H9 (cell line): ENCODE results near the gene DACT2. TPM values are rescaled to one million over a fixed set of nuclear protein-coding genes. Genes with fewer than 3 reads are reported as not detected.

ENCODE experiments used
- DNase-seq: peaks from one replicate; pipeline ENCODE4 v3.0.0-alpha.2; 2017
- H2AFZ ChIP-seq: one replicate; pipeline ENCODE4 v1.6.1; 2013; ENCODE audit warnings: mild to moderate bottlenecking, low read length, control low read depth, moderate library complexity
- H2AK5ac ChIP-seq: 2 replicates; pipeline ENCODE4 v1.6.1; 2013; ENCODE audit warnings: low read length, control low read depth, mixed read lengths; ENCODE audit not compliant: insufficient read length
- H2BK120ac ChIP-seq: one replicate; pipeline ENCODE4 v1.6.1; 2013; ENCODE audit warnings: low read depth, mild to moderate bottlenecking, low read length, control low read depth, inconsistent platforms; ENCODE audit not compliant: poor library complexity, severe bottlenecking
- H2BK12ac ChIP-seq: 2 replicates; pipeline ENCODE4 v1.6.1; 2013; ENCODE audit warnings: low read length, control low read depth, mixed read lengths, low read depth; ENCODE audit not compliant: insufficient read length
- H2BK15ac ChIP-seq: 2 replicates; pipeline ENCODE4 v1.6.1; 2013; ENCODE audit warnings: low read depth, low read length, control low read depth
- H2BK20ac ChIP-seq: one replicate; pipeline ENCODE4 v1.6.1; 2013; ENCODE audit warnings: low read depth, mild to moderate bottlenecking, low read length, control low read depth, inconsistent platforms; ENCODE audit not compliant: poor library complexity, severe bottlenecking
- H2BK5ac ChIP-seq: 2 replicates; pipeline ENCODE4 v1.6.1; 2013; ENCODE audit warnings: low read length, control low read depth, mixed read lengths; ENCODE audit not compliant: insufficient read length
- H3K14ac ChIP-seq: 2 replicates; pipeline ENCODE4 v1.6.1; 2013; ENCODE audit warnings: low read length, control low read depth; ENCODE audit not compliant: insufficient read depth
- H3K18ac ChIP-seq: 2 replicates; pipeline ENCODE4 v1.6.1; 2013; ENCODE audit warnings: low read depth, mild to moderate bottlenecking, mixed read lengths, low read length, control low read depth; ENCODE audit not compliant: insufficient read length
- H3K23ac ChIP-seq: 2 replicates; pipeline ENCODE4 v1.6.1; 2013; ENCODE audit warnings: low read length, control low read depth, mixed read lengths, low read depth; ENCODE audit not compliant: insufficient read length
- H3K23me2 ChIP-seq: 2 replicates; pipeline ENCODE4 v1.6.1; 2013; ENCODE audit warnings: low read depth, mild to moderate bottlenecking, mixed read lengths, low read length, control low read depth; ENCODE audit not compliant: insufficient read length, poor library complexity, severe bottlenecking
- H3K27ac ChIP-seq: 2 replicates; pipeline ENCODE4 v1.5.1; 2013; ENCODE audit warnings: low read length, control low read depth, mixed read lengths, low read depth; ENCODE audit not compliant: insufficient read length
- H3K27me3 ChIP-seq: 2 replicates; pipeline ENCODE4 v1.6.1; 2013; ENCODE audit warnings: low read length, control low read depth, inconsistent platforms; ENCODE audit not compliant: insufficient read depth
- H3K4ac ChIP-seq: 2 replicates; pipeline ENCODE4 v1.6.1; 2013; ENCODE audit warnings: low read depth, mild to moderate bottlenecking, control low read depth, inconsistent platforms, low read length, moderate library complexity
- H3K4me1 ChIP-seq: 2 replicates; pipeline ENCODE4 v1.6.1; 2013; ENCODE audit warnings: low read length, control low read depth, inconsistent platforms; ENCODE audit not compliant: insufficient read depth
- H3K4me2 ChIP-seq: 2 replicates; pipeline ENCODE4 v1.6.1; 2013; ENCODE audit warnings: low read length, control low read depth, mixed read lengths; ENCODE audit not compliant: insufficient read length, insufficient read depth
- H3K56ac ChIP-seq: 2 replicates; pipeline ENCODE4 v1.6.1; 2013; ENCODE audit warnings: low read depth, mild to moderate bottlenecking, mixed read lengths, low read length, control low read depth; ENCODE audit not compliant: insufficient read length
- H3K79me1 ChIP-seq: 2 replicates; pipeline ENCODE4 v1.6.1; 2013; ENCODE audit warnings: low read depth, mild to moderate bottlenecking, moderate library complexity, low read length, control low read depth, inconsistent platforms; ENCODE audit not compliant: insufficient read depth, poor library complexity, severe bottlenecking
- H3K79me2 ChIP-seq: 2 replicates; pipeline ENCODE4 v1.6.1; 2013; ENCODE audit warnings: low read length, control low read depth, inconsistent platforms; ENCODE audit not compliant: insufficient read depth
- H3K9ac ChIP-seq: 2 replicates; pipeline ENCODE4 v1.6.1; 2013; ENCODE audit warnings: low read length, control low read depth, mixed read lengths; ENCODE audit not compliant: insufficient read length; ENCODE audit errors: extremely low read depth
- H3K9me3 ChIP-seq: one replicate; pipeline ENCODE4 v1.6.1; 2013; ENCODE audit warnings: low read depth, low read length, inconsistent platforms; ENCODE audit not compliant: control insufficient read depth
- H3T11ph ChIP-seq: one replicate; pipeline ENCODE4 v1.6.1; 2013; ENCODE audit warnings: mild to moderate bottlenecking, low read length, control low read depth, inconsistent platforms
- H4K20me1 ChIP-seq: one replicate; pipeline ENCODE4 v1.6.1; 2013; ENCODE audit not compliant: control insufficient read depth, insufficient read length, insufficient read depth
- H4K5ac ChIP-seq: 2 replicates; pipeline ENCODE4 v1.6.1; 2013; ENCODE audit warnings: low read depth, mild to moderate bottlenecking, mixed read lengths, low read length, control low read depth; ENCODE audit not compliant: insufficient read length
- H4K8ac ChIP-seq: replicated peaks from 2 replicates; pipeline ENCODE4 v1.6.1; 2013; ENCODE audit warnings: low read length, control low read depth, mixed read lengths, low read depth; ENCODE audit not compliant: insufficient read length
- H4K91ac ChIP-seq: 2 replicates; pipeline ENCODE4 v1.6.1; 2013; ENCODE audit warnings: low read depth, mild to moderate bottlenecking, moderate library complexity, mixed read lengths, low read length, control low read depth; ENCODE audit not compliant: insufficient read length
- H3K27ac Mint-ChIP-seq, 3 experiments: 2 replicates in 2 of 3; 3 replicates in 1 of 3; pipeline ENCODE4 v1.8.0; 2020 to 2021; ENCODE audit warnings: mixed read lengths in 3 of 3, mild to moderate bottlenecking in 1 of 3, moderate library complexity in 1 of 3
- H3K27me3 Mint-ChIP-seq: 2 replicates; pipeline ENCODE4 v1.8.0; 2021; ENCODE audit warnings: low read depth, mild to moderate bottlenecking, moderate library complexity, mixed read lengths
- H3K36me3 Mint-ChIP-seq, 3 experiments: 2 replicates in 2 of 3; 3 replicates in 1 of 3; pipeline ENCODE4 v1.8.0; 2020 to 2021; ENCODE audit warnings: low read depth in 3 of 3, mixed read lengths in 3 of 3; ENCODE audit not compliant: insufficient read depth in 1 of 3
- H3K4me1 Mint-ChIP-seq, 2 experiments: 2 replicates each; pipeline ENCODE4 v1.8.0; 2020; ENCODE audit warnings: mixed read lengths in 2 of 2
- H3K4me3 Mint-ChIP-seq, 2 experiments: 2 replicates in 1 of 2; 3 replicates in 1 of 2; pipeline ENCODE4 v1.8.0; 2020 to 2021; ENCODE audit warnings: mild to moderate bottlenecking in 2 of 2, mixed read lengths in 2 of 2, moderate library complexity in 1 of 2
- H3K9me3 Mint-ChIP-seq, 2 experiments: 2 replicates in 1 of 2; 3 replicates in 1 of 2; pipeline ENCODE4 v1.8.0; 2020; ENCODE audit warnings: mild to moderate bottlenecking in 2 of 2, mixed read lengths in 2 of 2, moderate library complexity in 1 of 2
- CTCF ChIP-seq: fragments of 200-600 bp; sonication (generic); conservative IDR thresholded peaks from 3 replicates; pipeline ENCODE4 v1.8.0; 2021; ENCODE audit warnings: antibody characterized with exemption, mild to moderate bottlenecking
- WGBS: extraction: QIAGEN DNeasy Blood & Tissue Kit; methylation state at CpG from one replicate; pipeline ENCODE4 v1.1.7; 2013; ENCODE audit warnings: missing lambda C conversion rate, low lambda C conversion rate, mixed read lengths; ENCODE audit not compliant: insufficient read length; ENCODE audit errors: extremely low coverage; 5-methylcytosine and 5-hydroxymethylcytosine counted together
- total RNA-seq: library from RNA; stranded (reverse); gene quantifications from 2 replicates; pipeline ENCODE4 v1.2.1, GENCODE V29; 2021

The DACT2 gene
- total RNA-seq, 1 experiment from 2014 or later: 1.8 TPM

DNA sequence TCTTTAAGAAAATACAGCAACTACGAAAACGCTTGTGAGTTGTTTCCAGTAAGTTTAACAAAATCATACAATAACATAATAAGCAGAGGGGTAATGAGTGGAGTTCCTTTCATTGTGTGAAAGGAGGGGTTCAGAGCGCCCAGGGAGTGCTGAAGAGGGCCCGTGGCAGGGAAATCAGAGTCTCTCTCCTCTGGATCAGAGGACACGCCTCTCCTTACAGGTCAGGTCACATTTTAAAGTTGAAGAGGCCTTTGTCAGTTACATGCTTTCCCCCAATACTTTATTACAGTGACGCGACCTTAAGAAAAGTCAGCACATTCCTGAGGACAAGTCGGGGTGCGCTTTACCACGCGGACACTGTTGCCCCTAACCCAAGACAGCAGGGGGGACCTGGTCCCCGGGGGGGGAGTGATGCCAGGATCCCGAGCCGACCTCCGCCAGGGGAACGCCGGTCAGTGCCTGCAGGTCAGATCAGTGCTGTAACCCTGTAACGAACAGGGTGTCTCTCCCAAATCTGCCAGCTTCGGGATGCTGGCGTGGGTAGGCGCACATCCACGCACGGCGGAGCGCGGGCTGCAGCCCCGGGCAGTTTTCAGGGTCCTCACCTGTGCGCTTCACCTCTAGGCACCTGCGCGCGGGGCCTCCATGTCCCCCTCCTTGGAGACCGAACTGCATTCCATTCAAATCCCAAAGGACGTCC, 848 bp downstream of the DACT2 start:
- DNase-seq: no peak
- no peak overlapping the region for H3K9ac ChIP-seq
- no peak overlapping the region for H3K18ac ChIP-seq
- no peak for TF ChIP-seq CTCF
- H3K4me1 ChIP-seq: peaks cover 9% of the 10 kb centered on the region
- H4K20me1 ChIP-seq: no peaks in the 10 kb centered on the region
- no peak overlapping the region for H4K8ac ChIP-seq
- no peak overlapping the region for H4K91ac ChIP-seq
- no peak overlapping the region for H2AFZ ChIP-seq
- no peak overlapping the region for H4K5ac ChIP-seq
- peaks cover 52% of the 10 kb centered on the region for H3K27me3 Mint-ChIP-seq
- no peak overlapping the region for H2BK120ac ChIP-seq
- no peak overlapping the region for H3K27ac Mint-ChIP-seq
- H3K79me2 ChIP-seq: no peaks in the 10 kb centered on the region
- H3K27me3 ChIP-seq: no peaks in the 10 kb centered on the region; the same call in 1 of the 2 replicates
- H3K4me3 Mint-ChIP-seq: peak overlapping the region; percentile 69 to 85
- H3K14ac ChIP-seq: no peak overlapping the region; the same call in 1 of the 2 replicates
- no peak overlapping the region for H3K4ac ChIP-seq
- H2AK5ac ChIP-seq: no peak overlapping the region
- no peak overlapping the region for H2BK15ac ChIP-seq
- H2BK12ac ChIP-seq: no peak overlapping the region
- H3K56ac ChIP-seq: no peak overlapping the region
- no peaks in the 10 kb centered on the region for H3K79me1 ChIP-seq
- no peaks in the 10 kb centered on the region for H3K9me3 ChIP-seq
- no peak overlapping the region for H2BK20ac ChIP-seq
- peaks cover 0 to 14% (median 0%) of the 10 kb centered on the region in 3 experiments; a peak in 4 of 7 replicates for H3K36me3 Mint-ChIP-seq
- H3K23ac ChIP-seq: no peak overlapping the region
- no peak overlapping the region for H3T11ph ChIP-seq
- H3K9me3 Mint-ChIP-seq: peaks cover 10 to 16% of the 10 kb centered on the region in 2 experiments
- no CpG with 5 or more reads among the region's 33 CpGs for WGBS
- peak overlapping the region; percentile 72 for H3K4me2 ChIP-seq
- no peak overlapping the region for H2BK5ac ChIP-seq
- H3K27ac ChIP-seq: no peak overlapping the region
- H3K23me2 ChIP-seq: peaks cover 9% of the 10 kb centered on the region
- peaks cover 31 to 32% of the 10 kb centered on the region in 2 experiments for H3K4me1 Mint-ChIP-seq
